HG02884 (cell line): Measurements from ENCODE around the gene SLC18A2.

Experiments used
- ATAC-seq: cut with Tn5 transposase; IDR thresholded peaks from one replicate; pipeline ENCODE4 v1.9.1; 2021; ENCODE audit warnings: mild to moderate bottlenecking, moderate library complexity; ENCODE audit not compliant: unreplicated experiment

The SLC18A2 gene

GRCh38 chr10:117306674-117307073 is 65.8 kb downstream of the SLC18A2 start:
- ATAC-seq: no peak

- ATAC-seq: no peak
These were observed 70.3 kb downstream of the SLC18A2 start for GRCh38 chr10:117311261-117311660.

- ATAC-seq: no peak
These were observed 71.5 kb downstream of the SLC18A2 start for GRCh38 chr10:117312430-117312829.

- ATAC-seq: no peak
These were observed 72.7 kb downstream of the SLC18A2 start for GRCh38 chr10:117313641-117314040.

- no peak for ATAC-seq
These were observed 75.8 kb downstream of the SLC18A2 start for GRCh38 chr10:117316701-117317100.

- ATAC-seq: no peak
These were observed 78.0 kb downstream of the SLC18A2 start for GRCh38 chr10:117318909-117319308.

GRCh38 chr10:117320050-117320665 is 79.2 kb downstream of the SLC18A2 start:
- ATAC-seq: no peak

GRCh38 chr10:117322260-117322659 is 81.3 kb downstream of the SLC18A2 start:
- ATAC-seq: no peak

- ATAC-seq: no peak
These were observed 83.5 kb downstream of the SLC18A2 start for GRCh38 chr10:117324367-117324766.

- ATAC-seq: no peak
These were observed 86.3 kb downstream of the SLC18A2 start for GRCh38 chr10:117327262-117327661.
